NCI-H146 (cell line): ENCODE data around the gene OAS1.

ENCODE experiments used
- DNase-seq: peaks from one replicate; lab custom pipeline; 2025; lab: John Stamatoyannopoulos, UW

OAS1 gene

GRCh38 chr12:112906712-112907414 lies at the start of gene OAS1:
Gene OAS1 (plus strand): TSS chr12:112906962. CDS start chr12:112907040, 78 bp downstream.
- peak; percentile 41 for DNase-seq

- no peak for DNase-seq
These were observed 47.5 kb upstream of the OAS1 start for GRCh38 chr12:112859291-112859690.

- DNase-seq, result no peak
These were observed 46.6 kb upstream of the OAS1 start for GRCh38 chr12:112860181-112860580.

DNA sequence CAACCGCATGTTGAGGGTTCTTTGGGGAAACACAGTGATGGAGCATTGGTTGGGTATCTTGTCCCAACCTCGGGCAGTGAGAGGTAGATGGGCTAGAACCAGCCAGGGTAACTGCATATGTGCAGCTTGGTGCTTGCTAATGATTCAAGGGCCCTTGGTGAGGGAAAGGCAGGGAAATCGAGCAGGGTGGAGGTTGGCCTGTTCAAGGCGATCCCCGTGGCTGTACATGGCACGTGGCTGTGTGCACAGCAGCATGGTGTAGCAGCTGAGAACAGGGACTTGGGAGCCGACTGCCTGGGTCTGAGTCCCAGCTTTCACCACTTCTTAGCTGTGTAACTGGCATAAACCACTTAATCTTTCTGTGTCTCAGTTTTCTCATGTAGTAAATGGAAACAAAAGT lies 45.5 kb upstream of the OAS1 start:
- DNase-seq, result no peak

- DNase-seq, result peak; percentile 17
These were observed 44.0 kb upstream of the OAS1 start for GRCh38 chr12:112862636-112863290.

DNA sequence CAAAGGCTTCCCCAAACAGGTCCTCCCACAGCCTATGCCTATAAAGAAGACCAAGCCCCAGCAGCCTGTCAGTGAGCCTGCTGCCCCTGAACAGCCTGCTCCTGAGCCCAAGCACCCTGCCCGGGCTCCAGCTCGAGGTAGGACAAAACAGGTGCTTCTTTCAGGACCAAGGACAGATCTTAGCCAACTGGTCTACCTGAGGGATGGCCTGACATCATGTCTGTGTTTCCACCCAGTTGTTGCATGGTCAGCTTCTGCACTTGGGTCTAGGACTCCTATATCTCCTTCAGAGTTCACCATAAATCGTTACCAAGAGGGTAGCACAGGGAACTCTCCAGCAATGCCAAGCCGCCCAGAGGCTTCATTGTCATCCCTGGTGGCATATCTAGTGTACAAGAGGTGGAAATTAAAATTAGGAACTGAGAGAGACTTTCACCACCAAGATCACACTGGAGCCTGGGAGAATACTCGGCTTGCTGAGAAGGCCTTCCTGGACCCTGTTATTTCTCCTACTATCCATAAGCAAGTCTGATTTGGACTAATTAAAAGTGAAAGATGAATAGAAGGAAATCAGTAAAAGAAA lies 38.2 kb upstream of the OAS1 start:
- no peak for DNase-seq

- no peak for DNase-seq
These were observed 37.7 kb upstream of the OAS1 start for GRCh38 chr12:112869091-112869490.

DNA sequence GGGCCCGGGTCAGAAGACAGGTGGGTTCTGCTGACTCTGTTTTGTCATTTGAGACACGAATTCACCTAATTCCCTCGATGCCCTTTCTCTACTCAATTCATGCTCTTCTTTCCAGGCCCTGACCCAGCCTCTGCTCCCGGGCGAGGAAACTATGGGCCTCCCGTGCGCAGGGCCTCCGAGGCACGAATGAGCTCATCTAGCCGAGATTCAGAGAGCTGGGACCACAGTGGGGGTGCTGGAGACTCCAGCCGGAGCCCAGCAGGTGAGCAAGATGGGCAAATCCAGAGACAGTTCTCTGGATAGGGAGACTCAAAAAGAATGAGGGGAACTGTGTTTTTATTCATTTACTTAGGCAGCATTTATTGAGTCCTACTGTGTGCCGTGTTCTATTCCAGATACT lies 37.0 kb upstream of the OAS1 start:
- no peak for DNase-seq

GRCh38 chr12:112870267-112870980 lies 36.3 kb upstream of the OAS1 start:
- no peak for DNase-seq

GRCh38 chr12:112875608-112876007 lies 31.2 kb upstream of the OAS1 start:
- no peak for DNase-seq

- DNase-seq, result no peak
These were observed 30.3 kb upstream of the OAS1 start for GRCh38 chr12:112876506-112876905.

- no peak for DNase-seq
These were observed 29.8 kb upstream of the OAS1 start for GRCh38 chr12:112877006-112877405.

GRCh38 chr12:112878488-112878887 lies 28.3 kb upstream of the OAS1 start:
- DNase-seq, result no peak

DNA sequence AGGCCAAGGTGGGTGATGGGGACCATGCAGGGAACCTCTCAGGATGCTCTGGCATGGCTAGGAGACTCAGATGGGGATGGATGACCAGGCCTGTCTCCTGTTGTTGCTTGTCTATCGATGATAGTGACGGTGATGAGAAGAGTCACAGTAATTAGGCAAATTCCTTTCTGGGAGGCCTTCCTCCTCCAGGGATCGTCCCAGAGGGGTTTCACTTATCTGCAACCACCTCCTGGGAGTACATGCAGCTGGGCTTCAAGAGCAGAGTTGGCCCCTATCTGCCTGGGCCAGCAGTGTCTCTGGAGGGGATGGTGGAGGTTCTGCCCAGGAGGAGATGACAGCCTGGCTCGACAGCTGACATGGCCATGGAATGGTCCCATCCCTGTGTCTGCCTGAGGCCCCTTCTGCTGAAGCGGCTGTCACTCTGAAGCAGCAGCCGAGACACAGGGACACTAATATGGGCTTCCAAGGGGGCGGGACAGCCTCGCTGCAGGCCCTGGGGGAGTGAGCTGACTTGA lies 27.5 kb upstream of the OAS1 start:
- no peak for DNase-seq

GRCh38 chr12:112881602-112882001 lies 25.2 kb upstream of the OAS1 start:
- no peak for DNase-seq

DNA sequence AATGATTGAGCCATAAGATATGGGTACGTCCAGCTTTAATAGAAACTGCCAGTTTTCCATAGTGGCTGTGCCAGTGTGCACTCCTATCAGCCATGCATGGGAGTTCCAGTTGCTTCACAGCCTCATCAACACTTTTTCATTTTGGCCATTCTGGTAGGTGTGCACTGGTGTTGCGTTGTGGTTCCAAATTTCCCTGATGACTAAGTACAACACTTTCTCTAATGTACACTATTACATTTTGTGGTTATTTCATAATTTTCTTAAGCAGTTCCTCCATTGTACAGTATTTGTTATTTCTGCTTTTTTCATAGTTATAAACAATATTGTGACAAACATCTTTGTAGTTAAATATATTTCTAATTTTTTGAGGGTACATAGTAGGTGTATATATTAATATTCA lies 21.5 kb upstream of the OAS1 start:
- DNase-seq, result no peak

DNA sequence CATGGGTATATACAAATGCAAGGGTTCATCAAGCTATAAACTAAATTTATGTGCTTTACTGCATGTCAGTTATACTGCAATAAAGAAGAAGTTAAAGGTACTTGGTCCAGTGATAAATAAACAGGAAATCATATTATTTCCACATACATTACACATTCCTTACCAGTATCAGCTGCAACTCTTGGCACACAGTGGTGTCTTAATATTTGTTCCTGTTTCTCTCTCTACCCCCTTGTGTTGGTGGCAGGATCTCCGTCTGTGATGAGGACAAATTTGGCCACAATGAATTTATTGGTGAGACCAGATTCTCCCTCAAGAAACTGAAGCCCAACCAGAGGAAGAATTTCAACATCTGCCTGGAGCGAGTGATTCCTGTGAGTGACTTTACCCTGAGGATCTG lies 19.2 kb upstream of the OAS1 start:
- DNase-seq, result no peak

DNA sequence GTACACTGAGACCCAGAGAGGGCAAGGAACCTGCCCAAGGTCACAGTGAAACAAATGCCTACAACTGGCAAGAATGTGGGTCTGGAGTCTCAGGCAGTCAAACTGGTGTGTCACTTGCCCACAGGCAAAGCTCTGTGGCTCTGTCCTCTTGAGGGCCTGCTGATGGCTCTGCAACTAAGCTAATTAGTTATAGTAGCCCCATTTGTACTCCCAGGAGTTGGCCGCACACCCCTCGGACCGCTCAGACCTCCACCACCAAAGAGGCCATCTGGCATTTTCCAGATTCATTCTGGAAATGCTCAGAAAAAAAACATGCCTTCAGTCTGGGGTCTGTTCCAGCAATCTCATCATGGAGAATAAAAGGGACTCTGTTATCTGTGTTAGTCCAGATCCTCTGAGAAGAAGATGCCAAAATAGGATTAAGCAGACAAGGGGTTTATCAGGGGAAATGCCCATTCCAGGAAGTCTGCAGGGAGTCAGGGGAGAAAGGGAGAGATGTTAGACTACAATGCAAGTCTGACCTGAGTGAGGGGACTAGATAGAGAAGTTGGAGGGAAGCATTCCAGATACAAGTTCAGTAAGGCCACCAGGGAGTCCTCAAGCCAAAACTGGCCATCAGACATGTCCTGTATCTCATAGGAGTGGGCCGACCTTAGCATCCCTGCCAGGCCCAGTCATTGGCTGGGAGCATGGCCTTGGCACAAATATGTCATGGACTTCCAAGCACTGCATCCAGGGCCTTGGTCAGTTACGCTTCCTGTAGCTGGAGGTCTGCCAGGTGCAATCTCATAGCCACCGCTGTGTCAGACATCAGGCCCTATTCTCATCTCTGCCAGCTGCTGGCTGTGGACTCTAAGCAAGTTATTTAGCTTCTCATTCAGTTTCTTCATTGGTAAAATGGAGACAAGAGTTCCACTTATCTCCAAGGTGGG lies 15.4 kb upstream of the OAS1 start:
- DNase-seq, result peak; percentile 64

DNA sequence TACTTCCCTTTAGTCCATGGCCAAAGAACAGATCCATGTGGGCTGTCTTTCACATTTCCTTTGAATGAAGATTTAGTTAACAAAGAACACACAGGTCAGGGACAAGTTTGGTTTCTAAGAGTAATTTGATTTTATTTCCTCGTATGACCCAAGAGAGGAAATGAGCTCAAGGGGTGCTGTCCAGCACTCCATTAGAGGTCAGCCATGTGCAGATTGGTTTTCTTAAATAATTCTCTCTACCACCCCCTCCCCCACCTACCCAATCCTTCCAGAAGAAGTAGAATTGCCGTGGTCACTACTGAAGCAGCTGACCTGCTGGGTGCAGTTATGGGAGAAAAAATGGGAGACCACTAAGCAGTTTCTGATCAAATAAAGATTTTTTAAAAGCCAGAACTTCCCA lies 13.9 kb upstream of the OAS1 start:
- DNase-seq, result no peak

DNA sequence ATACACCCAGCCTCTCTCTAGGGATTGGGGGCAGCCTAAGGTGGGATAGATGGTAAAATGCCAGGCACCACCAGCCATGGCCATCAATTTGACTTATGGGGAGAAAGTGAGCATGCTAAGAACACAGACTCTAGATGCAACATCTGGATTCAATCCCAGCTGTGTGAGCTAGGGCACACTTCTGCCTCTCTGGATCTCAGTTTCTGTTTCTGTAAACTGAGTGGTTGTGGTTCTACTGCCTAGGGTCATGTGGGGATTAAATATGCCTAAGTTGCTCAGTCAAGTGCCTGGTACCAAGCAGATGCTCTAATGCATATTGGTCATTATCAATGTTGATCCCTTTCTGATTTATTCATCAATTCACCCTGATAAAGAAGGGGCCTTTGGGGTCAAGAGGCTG lies 12.6 kb upstream of the OAS1 start:
- DNase-seq, result no peak

DNA sequence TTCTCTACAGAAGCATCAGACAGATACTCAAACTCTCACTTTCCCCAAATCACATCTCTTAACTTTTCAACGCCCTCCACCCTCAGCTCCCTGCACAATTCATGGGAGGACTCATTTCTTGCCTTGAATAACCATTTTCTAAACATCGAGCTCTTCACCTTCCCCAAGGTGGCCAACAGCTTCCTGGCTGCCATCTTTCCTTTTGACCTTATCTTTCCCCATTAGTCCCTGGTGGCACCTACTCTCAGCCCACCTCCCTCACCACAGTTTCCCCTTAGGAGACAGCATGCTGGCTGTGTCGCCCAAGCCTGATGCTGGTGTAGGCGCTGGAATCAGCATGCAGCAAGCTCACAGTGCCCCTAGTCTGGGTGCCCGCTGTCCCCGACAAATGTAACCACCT lies 8.4 kb upstream of the OAS1 start:
- no peak for DNase-seq
